Body of pancreas (tissue), 4 donors: ENCODE results near the gene ATG2A.

ENCODE experiments used
- CTCF ChIP-seq, 7 experiments: fragments of 450-650 bp in 4 of 7; fragments of 200-600 bp in 3 of 7; sonication (generic) in 3 of 7; IDR thresholded peaks; one replicate each; pipeline ENCODE4 v1.5.1; 2016 to 2019; ENCODE audit warnings: antibody characterized with exemption in 7 of 7
- POLR2A ChIP-seq, 3 donors: fragments of 450-650 bp; IDR thresholded peaks; one replicate each; pipeline ENCODE4 v1.6.1; 2016; ENCODE audit warnings: antibody characterized with exemption in 3 of 3, mild to moderate bottlenecking in 2 of 3

GRCh38 chr11:64916040-64916774 is 802 bp downstream of the ATG2A start:
- TF ChIP-seq CTCF (IDR thresholded peaks at IDR 0.05) (no peak), POLR2A (IDR thresholded peaks at IDR 0.05) (no peak)
